ENCODE results near the gene SAG.

DNA sequence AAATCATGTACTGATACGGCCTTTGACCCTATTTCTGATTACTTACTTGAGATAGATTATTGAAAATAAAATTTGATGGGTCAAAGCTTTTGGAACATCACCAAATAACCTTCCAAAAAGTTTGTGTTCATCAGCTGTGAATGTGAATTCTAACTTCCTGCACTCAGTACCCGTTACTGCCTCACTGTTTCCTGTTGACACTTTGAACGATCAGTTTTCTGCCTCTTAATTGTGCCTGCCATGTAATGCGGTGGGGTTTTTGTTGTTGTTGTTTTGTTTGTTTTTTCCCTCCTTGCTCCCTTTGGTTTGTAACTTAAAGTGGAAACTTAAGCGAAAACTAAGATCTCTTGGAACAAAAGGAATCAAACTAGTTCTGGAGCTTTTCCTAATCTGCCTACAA, 37.2 kb upstream of the SAG start:
- TF ChIP-seq CTCF (IDR thresholded peaks at IDR 0.05; ENCODE audit: poor library complexity), result no peak
- TF ChIP-seq EZH2phosphoT487 (IDR thresholded peaks at IDR 0.05; ENCODE audit: low read depth, severe bottlenecking, unreplicated experiment), result no peak

Measured in hepatocyte (in vitro differentiated cells).